Pulmonary artery endothelial cell (primary cell): ENCODE measurements around the gene TUBGCP4. TPM values are rescaled to one million over a fixed set of nuclear protein-coding genes. Genes with fewer than 3 reads are reported as not detected.
"Not testable (repeated sequence)": the region's sequence is repeated elsewhere in the genome, so short reads cannot be mapped to it uniquely, and the experiment has no call there.

ENCODE experiments used
- DNase-seq: peaks from one replicate; pipeline ENCODE4 v3.0.0-alpha.2; 2011; ENCODE audit warnings: low read depth, low spot score
- total RNA-seq: library from RNA; depleted of rRNA; stranded (reverse); fragments of >200 nt; gene quantifications from 2 replicates; pipeline ENCODE4 v1.2.3, GENCODE V29; 2014

The TUBGCP4 gene
- 12.7 and 21.3 TPM in 2 replicates for total RNA-seq

DNA sequence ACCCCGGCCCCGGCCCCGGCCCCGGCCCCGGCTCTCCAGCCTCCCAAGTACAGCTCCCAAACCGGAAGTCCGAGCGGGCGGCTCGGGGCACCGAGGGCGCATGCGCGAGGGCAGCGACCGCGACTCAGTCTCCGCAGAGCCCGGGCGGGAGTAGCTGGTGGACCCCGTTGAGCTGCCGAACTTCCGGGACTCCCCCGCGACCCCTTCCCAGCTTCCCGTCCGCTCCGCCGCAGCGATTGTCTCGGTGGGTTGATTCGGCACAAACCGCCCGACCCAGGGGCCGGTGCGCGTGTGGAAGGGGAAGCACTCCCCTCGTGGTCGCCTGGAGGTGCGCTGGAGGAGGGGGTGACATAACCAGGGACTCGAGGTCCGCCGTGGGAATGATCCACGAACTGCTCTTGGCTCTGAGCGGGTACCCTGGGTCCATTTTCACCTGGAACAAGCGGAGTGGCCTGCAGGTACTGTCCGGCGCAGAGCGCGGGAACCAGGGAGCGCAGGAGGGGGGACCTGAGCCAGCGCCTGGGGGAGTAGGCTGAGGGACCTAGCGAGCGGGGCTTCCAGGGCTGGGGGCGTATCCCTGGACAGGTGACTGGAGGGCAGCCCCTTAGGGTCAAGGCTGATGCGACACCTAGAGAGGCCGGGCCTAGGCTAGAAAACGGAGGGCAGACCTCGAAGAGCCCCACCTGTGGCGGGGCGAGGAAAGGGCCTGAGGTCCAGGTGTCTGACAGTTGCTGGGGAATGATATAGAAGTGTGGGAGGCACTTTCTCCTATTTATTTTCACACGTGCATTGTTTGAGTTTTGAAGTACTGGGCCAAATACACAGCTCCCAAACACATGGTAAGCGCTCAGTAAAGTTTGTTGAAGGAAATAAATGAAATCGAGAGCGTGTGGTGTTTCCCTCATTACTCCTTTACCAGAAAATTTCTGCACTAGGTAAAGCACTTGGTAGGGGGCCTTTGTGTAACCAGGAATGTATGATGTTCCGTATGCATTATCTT is at the start of gene TUBGCP4, which contains the start of gene ZSCAN29:
Gene TUBGCP4 (plus strand): TSS at position 127 of the 1,000 bp plus-strand sequence. CDS start 254 bp downstream, at position 381.
Gene ZSCAN29 (minus strand): TSS at position 69 of the 1,000 bp plus-strand sequence. CDS start 1,130 bp downstream, outside the sequence.
- no peak for DNase-seq

- DNase-seq = no peak
These were observed 45.7 kb upstream of the TUBGCP4 start for GRCh38 chr15:43325039-43325684.

- no peak for DNase-seq
These were observed 41.5 kb upstream of the TUBGCP4 start for GRCh38 chr15:43329217-43329959.

DNA sequence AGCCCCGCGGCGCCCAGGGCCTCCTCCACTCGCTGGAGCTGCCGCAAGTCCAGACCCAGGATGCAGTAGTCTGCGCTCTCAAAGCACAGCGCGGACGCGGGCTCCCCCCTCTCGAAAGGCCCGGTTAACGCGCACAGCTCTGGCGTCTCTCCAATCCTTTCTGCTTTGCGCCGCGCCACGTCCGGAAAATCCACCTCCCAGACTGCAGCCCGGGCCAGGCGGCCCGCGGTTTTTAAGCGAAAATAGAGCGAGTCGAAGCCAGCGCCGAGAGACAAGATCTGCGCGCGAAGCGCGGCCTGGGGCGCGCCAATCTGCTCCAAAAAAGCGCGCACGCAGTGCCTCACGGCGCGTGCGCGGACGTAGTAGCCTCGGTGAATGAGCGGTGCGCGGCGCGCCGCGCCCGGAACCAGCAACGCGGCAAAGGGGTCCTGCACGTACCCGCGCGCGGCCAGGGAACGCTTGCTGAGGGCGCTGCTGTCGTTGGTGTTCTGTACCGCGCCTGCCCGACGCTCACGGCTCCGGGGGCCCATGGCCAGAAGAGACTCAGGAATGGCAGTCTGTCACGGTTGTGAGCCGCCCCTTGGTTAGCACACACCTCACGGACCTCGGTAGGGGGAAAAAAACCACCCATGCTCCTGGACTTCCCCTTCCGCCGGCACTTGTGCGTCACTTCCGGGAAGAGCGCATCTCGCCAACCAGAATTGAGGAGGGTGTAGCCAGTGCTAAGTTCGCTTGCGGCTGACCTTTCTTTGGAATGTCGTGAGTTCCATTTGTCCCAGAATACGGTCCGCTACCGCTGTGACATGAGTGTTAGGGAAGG is 40.7 kb upstream of the TUBGCP4 start, which contains the start of gene LCMT2:
Gene LCMT2 (minus strand): TSS at position 614 of the 820 bp plus-strand sequence. CDS start 84 bp downstream, at position 530.
- peak; percentile 83 for DNase-seq

GRCh38 chr15:43330780-43331087 is 40.2 kb upstream of the TUBGCP4 start:
- DNase-seq = no peak

DNA sequence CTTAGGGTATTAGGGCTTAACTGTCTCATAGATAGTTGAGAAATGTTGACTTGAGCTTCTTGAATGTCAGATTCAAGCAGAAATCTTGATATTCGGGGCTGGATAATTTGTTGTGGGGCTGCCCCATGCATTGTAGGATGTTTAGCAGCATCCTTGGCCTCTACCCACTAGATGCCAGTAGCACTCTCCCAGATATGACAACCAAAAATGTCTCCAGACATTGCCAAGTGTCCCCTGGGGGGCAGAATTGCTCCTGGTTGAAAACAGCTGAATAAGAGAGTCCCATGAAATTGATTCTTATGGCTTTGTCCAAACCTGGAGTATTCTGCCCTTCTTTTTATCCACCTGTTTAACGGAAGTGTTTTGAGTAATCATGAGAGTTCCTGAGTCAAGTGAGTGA is 24.6 kb upstream of the TUBGCP4 start:
- no peak for DNase-seq

GRCh38 chr15:43347114-43347513 is 23.8 kb upstream of the TUBGCP4 start:
- no peak for DNase-seq

GRCh38 chr15:43352693-43353382 is 18.1 kb upstream of the TUBGCP4 start:
- DNase-seq = no peak

DNA sequence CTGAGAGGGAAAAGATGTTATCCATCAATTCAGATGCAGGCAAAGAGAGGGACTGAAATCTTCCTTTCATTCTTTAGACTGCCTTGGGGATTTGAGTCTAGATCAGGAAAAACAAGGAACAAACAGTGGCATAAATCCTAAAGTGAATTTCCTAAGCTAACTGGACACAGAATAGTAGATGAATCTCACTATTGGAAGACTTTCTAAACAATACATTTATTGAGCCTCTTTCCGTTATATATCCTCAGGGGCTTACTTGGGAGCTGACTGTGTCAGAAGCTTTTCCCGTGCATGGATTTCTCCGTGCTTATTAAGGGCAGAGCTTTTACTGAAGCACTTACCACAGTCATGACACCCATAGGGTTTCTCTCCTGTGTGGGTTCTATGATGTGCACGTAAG is 10.1 kb upstream of the TUBGCP4 start:
- DNase-seq = no peak

GRCh38 chr15:43361313-43361903 is 9.5 kb upstream of the TUBGCP4 start:
- no peak for DNase-seq

DNA sequence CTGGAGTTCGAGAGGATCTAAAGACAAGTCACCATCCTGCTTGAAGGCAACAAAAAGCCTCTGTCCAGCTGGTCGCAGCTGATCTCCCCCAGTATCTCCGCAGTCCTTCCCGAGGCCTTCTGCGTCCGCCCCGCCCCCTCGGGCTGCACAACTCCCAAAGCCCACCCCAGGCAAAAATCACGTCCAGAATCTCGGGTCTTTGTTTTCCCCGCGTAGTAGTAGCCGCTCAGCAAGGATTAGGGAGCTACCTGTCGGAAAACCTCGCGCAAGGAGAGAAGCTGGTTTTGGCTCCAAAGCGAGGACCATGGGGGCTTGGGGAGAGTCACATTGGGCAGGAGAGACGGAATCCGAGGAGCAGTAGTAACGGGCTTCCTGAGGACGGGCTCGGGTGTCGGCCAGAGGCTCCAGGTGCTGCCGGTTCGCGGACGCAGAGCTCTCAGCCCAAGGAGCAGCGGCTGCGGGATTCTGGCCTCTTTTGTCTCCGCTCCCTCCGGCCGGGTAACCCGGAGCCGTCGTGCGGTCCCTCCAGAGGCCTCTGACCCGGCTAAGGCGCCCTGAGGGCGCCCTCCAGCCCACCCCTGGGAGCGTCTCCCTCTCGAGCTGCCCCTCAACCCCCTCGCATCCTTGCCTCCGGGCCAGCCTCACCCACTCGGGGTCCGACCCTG is 459 bp upstream of the TUBGCP4 start:
- no peak for DNase-seq

GRCh38 chr15:43376017-43376705 is 5.3 kb downstream of the TUBGCP4 start:
- no peak for DNase-seq

GRCh38 chr15:43378601-43379000 is 7.7 kb downstream of the TUBGCP4 start:
- DNase-seq = no peak

GRCh38 chr15:43382310-43382709 is 11.4 kb downstream of the TUBGCP4 start:
- DNase-seq = no peak

DNA sequence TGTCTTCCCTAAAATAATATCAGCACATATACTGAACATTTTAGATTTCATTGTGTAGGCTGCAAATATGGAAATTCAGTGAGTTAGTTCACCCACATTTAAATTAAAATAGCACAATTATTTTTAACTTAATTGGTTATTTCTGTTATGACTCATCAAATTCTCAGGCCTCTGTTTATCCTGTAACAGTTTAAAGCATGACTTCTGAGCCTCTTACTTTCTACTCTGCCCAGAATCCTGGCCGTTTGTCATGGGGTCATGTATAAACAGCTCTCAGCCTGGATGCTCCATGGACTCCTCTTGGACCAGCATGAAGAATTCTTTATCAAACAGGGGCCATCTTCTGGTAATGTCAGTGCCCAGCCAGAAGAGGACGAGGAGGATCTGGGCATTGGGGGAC is 12.2 kb downstream of the TUBGCP4 start:
- no peak for DNase-seq

GRCh38 chr15:43390723-43391122 is 19.8 kb downstream of the TUBGCP4 start:
- DNase-seq = no peak

DNA sequence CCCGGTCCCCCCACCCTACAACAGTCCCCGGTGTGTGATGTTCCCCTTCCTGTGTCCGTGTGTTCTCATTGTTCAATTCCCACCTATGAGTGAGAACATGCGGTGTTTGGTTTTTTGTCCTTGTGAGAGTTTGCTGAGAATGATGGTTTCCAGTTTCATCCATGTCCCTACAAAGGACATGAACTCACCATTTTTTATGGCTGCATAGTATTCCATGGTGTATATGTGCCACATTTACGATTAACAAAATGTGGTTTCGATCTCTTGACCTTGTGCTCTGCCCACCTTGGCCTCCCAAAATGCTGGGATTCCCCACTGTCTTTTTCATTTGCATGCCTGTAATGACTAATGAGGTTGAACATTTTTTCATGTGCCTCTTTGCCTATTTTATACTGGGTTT is 22.7 kb downstream of the TUBGCP4 start:
- not testable (repeated sequence) for DNase-seq

DNA sequence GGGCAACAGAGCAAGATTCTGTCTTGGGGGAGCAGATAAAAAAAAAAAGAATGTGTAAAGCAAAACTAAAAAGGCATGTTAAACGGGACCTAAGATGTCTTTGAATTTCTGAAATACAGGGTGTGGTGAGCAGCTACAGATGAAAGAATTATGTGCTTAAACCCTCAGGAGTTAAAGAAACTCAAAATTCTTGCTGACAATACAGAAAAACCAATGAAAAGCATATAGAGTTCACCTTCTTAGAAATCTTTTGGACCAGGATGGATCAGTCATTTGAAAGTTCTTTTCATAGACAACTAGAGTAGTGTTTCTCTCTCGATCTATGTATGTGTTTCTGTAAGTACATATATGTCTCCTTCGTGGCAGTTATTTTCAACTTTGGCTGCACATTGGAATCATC is 31.4 kb downstream of the TUBGCP4 start:
- no peak for DNase-seq

DNA sequence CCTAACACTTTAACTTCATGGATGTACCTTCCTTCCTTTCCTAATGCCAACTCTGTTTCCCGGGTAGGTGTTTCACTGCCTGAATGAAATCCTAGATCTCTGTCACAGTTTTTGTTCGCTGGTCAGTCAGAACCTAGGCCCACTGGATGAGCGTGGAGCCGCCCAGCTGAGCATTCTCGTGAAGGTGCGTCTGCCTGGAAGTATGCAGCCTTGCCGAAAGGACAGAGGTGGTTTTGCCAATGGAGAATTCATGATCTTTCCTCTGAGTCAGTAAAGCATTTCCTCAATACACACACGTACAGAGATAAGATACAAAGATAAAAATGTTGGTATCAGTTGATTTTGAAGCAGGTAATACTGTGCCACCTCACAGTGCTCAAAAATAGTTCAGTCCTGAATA is 32.7 kb downstream of the TUBGCP4 start:
- DNase-seq = no peak
